Common myeloid progenitor, CD34-positive (primary cell): ENCODE results near the gene SNORC.

Source experiments
- CTCF ChIA-PET: fragments of 350-600 bp; sonication (Branson Sonifier 250); formaldehyde crosslinking; loops from one replicate; lab custom pipeline; 2021; ENCODE audit warnings: antibody characterized with exemption; lab: Charles Lee
- POLR2A ChIA-PET: fragments of 350-600 bp; sonication (Branson Sonifier 250); formaldehyde crosslinking; loops from one replicate; lab custom pipeline; 2021; ENCODE audit warnings: antibody characterized with exemption; lab: Charles Lee
- DNase-seq, 3 donors: peaks; one replicate each; pipeline versions ENCODE4 v3.0.0 to v3.0.0-alpha.2; 2013
- H3K27ac ChIP-seq, 2 experiments: 1 replicate in 1 of 2; 2 replicates in 1 of 2; pipeline ENCODE4 v1.7.0; 2013; ENCODE audit warnings: inconsistent platforms in 2 of 2, low read length in 2 of 2, mild to moderate bottlenecking in 2 of 2, low read depth in 1 of 2, moderate library complexity in 1 of 2; ENCODE audit not compliant: severe bottlenecking in 2 of 2, insufficient read depth in 1 of 2, poor library complexity in 1 of 2
- H3K27me3 ChIP-seq, 5 experiments: replicated peaks in 2 of 5; 1 replicate in 3 of 5; 2 replicates in 2 of 5; pipeline versions ENCODE4 v1.6.1 to v1.7.0; 2013; ENCODE audit warnings: low read length in 4 of 5, mild to moderate bottlenecking in 2 of 5, moderate library complexity in 2 of 5, inconsistent platforms in 1 of 5; ENCODE audit not compliant: insufficient read depth in 5 of 5, control insufficient read depth in 4 of 5
- H3K36me3 ChIP-seq, 4 experiments: 1 replicate in 2 of 4; 2 replicates in 2 of 4; pipeline versions ENCODE4 v1.6.1 to v1.7.0; 2013; ENCODE audit warnings: low read length in 3 of 4, control low read depth in 1 of 4, mild to moderate bottlenecking in 1 of 4; ENCODE audit not compliant: control insufficient read depth in 4 of 4, insufficient read depth in 4 of 4
- H3K4me1 ChIP-seq, 4 experiments: 1 replicate in 3 of 4; 2 replicates in 1 of 4; pipeline versions ENCODE4 v1.6.1 to v1.7.1; 2013; ENCODE audit warnings: low read length in 3 of 4, mild to moderate bottlenecking in 3 of 4, control low read depth in 1 of 4, inconsistent platforms in 1 of 4, moderate library complexity in 1 of 4; ENCODE audit not compliant: control insufficient read depth in 4 of 4, insufficient read depth in 4 of 4; ENCODE audit errors: control extremely low read depth in 1 of 4
- H3K4me3 ChIP-seq, 7 experiments: 1 replicate in 4 of 7; 2 replicates in 3 of 7; pipeline versions ENCODE4 v1.5.1 to v1.7.0; 2013; ENCODE audit warnings: mild to moderate bottlenecking in 7 of 7, low read length in 6 of 7, moderate library complexity in 6 of 7, inconsistent platforms in 2 of 7, low read depth in 2 of 7, control low read depth in 1 of 7; ENCODE audit not compliant: insufficient read depth in 4 of 7, control insufficient read depth in 1 of 7; ENCODE audit errors: extremely low read depth in 1 of 7
- H3K9me3 ChIP-seq, 5 experiments: 1 replicate in 4 of 5; 2 replicates in 1 of 5; pipeline versions ENCODE4 v1.6.1 to v1.7.1; 2013; ENCODE audit warnings: low read length in 4 of 5, mild to moderate bottlenecking in 2 of 5, inconsistent platforms in 1 of 5, low read depth in 1 of 5, moderate library complexity in 1 of 5; ENCODE audit not compliant: control insufficient read depth in 4 of 5, insufficient read depth in 2 of 5; ENCODE audit errors: control extremely low read depth in 1 of 5
- WGBS: methylation state at CpG from one replicate; pipeline ENCODE4 v1.1.5; 2013; ENCODE audit not compliant: insufficient coverage; 5-methylcytosine and 5-hydroxymethylcytosine counted together

The SNORC gene

GRCh38 chr2:232896111-232896510, 26.0 kb downstream of the SNORC start:
- Histone ChIP-seq H3K4me3 (no peak overlapping the region), H3K27ac (no peak overlapping the region), H3K9me3 (no peaks in the 10 kb centered on the region), H3K4me1 (peaks cover 0 to 8% (median 2%) of the 10 kb centered on the region in 4 experiments), H3K27me3 (peaks cover 0 to 2% (median 0%) of the 10 kb centered on the region in 5 experiments), H3K36me3 (no peaks in the 10 kb centered on the region)
- no peak for DNase-seq
- POLR2A ChIA-PET = no interaction called here
- CTCF ChIA-PET = interaction anchor here (0.6 kb wide), 1 partner anchor 9 kb away, joined by 3 read pairs; no protein-coding TSS in a partner anchor

GRCh38 chr2:232896720-232897597, 26.9 kb downstream of the SNORC start:
- Histone ChIP-seq H3K27ac (no peak overlapping the region), H3K36me3 (no peaks in the 10 kb centered on the region), H3K9me3 (no peaks in the 10 kb centered on the region), H3K4me1 (peaks cover 0 to 6% (median 2%) of the 10 kb centered on the region in 4 experiments), H3K27me3 (peaks cover 0 to 2% (median 0%) of the 10 kb centered on the region in 5 experiments), H3K4me3 (no peak overlapping the region)
- DNase-seq = no peak
- ChIA-PET POLR2A (no interaction called here), CTCF (no interaction called here)
- 92% methylated on average over 5 of the region's 9 CpGs for WGBS

- WGBS = 93% methylated on average over 22 of the region's 24 CpGs
- H3K9me3 ChIP-seq = no peaks in the 10 kb centered on the region
- no peak overlapping the region for H3K27ac ChIP-seq
- DNase-seq = no peak
- no peak overlapping the region for H3K4me3 ChIP-seq
- POLR2A ChIA-PET = no interaction called here
- peaks cover 0 to 6% (median 2%) of the 10 kb centered on the region in 4 experiments for H3K4me1 ChIP-seq
- CTCF ChIA-PET = no interaction called here
- H3K36me3 ChIP-seq = no peaks in the 10 kb centered on the region
- H3K27me3 ChIP-seq = peaks cover 0 to 2% (median 0%) of the 10 kb centered on the region in 5 experiments
These were observed 27.7 kb downstream of the SNORC start for GRCh38 chr2:232897598-232898408.

- H3K4me3 ChIP-seq = no peak overlapping the region
- no peak overlapping the region for H3K27ac ChIP-seq
- POLR2A ChIA-PET = no interaction called here
- 91% methylated on average over 18 of the region's 18 CpGs for WGBS
- H3K4me1 ChIP-seq = peaks cover 0 to 6% (median 2%) of the 10 kb centered on the region in 4 experiments
- H3K36me3 ChIP-seq = no peaks in the 10 kb centered on the region
- CTCF ChIA-PET = no interaction called here
- no peaks in the 10 kb centered on the region for H3K9me3 ChIP-seq
- H3K27me3 ChIP-seq = no peaks in the 10 kb centered on the region
- no peak for DNase-seq
These were observed 28.8 kb downstream of the SNORC start for GRCh38 chr2:232898592-232899543.

GRCh38 chr2:232900811-232901735, 31.0 kb downstream of the SNORC start:
- peaks cover 0 to 6% (median 2%) of the 10 kb centered on the region in 4 experiments for H3K4me1 ChIP-seq
- POLR2A ChIA-PET = no interaction called here
- no peaks in the 10 kb centered on the region for H3K9me3 ChIP-seq
- no peak overlapping the region for H3K4me3 ChIP-seq
- DNase-seq = peak in 2 of 3 donors; percentile 45 to 52
- WGBS = 71% methylated on average over 33 of the region's 43 CpGs
- H3K36me3 ChIP-seq = no peaks in the 10 kb centered on the region
- CTCF ChIA-PET = no interaction called here
- no peaks in the 10 kb centered on the region for H3K27me3 ChIP-seq
- no peak overlapping the region for H3K27ac ChIP-seq
